K562 (cell line): Measurements from ENCODE around the gene GLE1. TPM values are rescaled to one million over a fixed set of nuclear protein-coding genes. Genes with fewer than 3 reads are reported as not detected.

ENCODE experiments used
- ATAC-seq: fragments of 200-7000 bp; cut with Tn5 transposase; 3 replicates; pipeline ENCODE4 v1.9.1; 2020; ENCODE audit warnings: moderate library complexity
- BruUV-seq: library from RNA; stranded (reverse); fragments of 400-500 nt; replicated peaks from 2 replicates; lab custom pipeline; 2021; lab: Mats Ljungman, UMichigan
- CTCF ChIA-PET: fragments of 300-600 bp; formaldehyde crosslinking; extraction: SDS; loops from one replicate; lab custom pipeline; 2021; ENCODE audit warnings: low intra/inter-chr PET ratio; lab: Yijun Ruan, JAX
- POLR2A ChIA-PET: fragments of 300-600, 350-650 bp; sonication (Branson Sonifier 250); formaldehyde crosslinking; extraction: SDS; loops from one replicate; lab custom pipeline; 2021; ENCODE audit warnings: antibody characterized with exemption, inconsistent platforms; lab: Yijun Ruan, JAX
- DNase-seq, 4 experiments: peaks; one replicate each; pipeline versions ENCODE4 v3.0.0 to v3.0.0-alpha.2; 2011 to 2018; ENCODE audit warnings: low spot score in 3 of 4, mixed read lengths in 3 of 4; ENCODE audit errors: extremely low read depth in 1 of 4
- FAIRE-seq: peaks from 2 replicates; lab custom pipeline; 2011; peaks lifted over from hg19 to GRCh38; lab: Jason Lieb, UNC
- H2AFZ ChIP-seq: 2 replicates; pipeline ENCODE4 v1.6.0; 2011; ENCODE audit warnings: low read depth, low read length, control low read depth, inconsistent platforms
- H3K27ac ChIP-seq: fragments of 200-600 bp; 3 replicates; pipeline ENCODE4 v1.8.0; 2011; ENCODE audit warnings: low read depth, mild to moderate bottlenecking, control low read depth, inconsistent platforms, low read length, moderate library complexity, mixed read lengths; ENCODE audit errors: extremely low read depth
- H3K27me3 ChIP-seq, 2 experiments: fragments of 300-600 bp in 1 of 2; 2 replicates in 1 of 2; 3 replicates in 1 of 2; pipeline versions ENCODE4 v1.6.0 to v1.8.0; 2011; ENCODE audit warnings: inconsistent platforms in 2 of 2, low read length in 2 of 2, mild to moderate bottlenecking in 1 of 2, mixed read lengths in 1 of 2, moderate library complexity in 1 of 2; ENCODE audit not compliant: control insufficient read depth in 2 of 2, insufficient read depth in 2 of 2
- H3K36me3 ChIP-seq: fragments of 300-600 bp; 3 replicates; pipeline ENCODE4 v1.8.0; 2011; ENCODE audit warnings: mild to moderate bottlenecking, low read length, inconsistent platforms; ENCODE audit not compliant: control insufficient read depth, insufficient read depth
- H3K4me1 ChIP-seq, 2 experiments: fragments of 200-600 bp in 1 of 2; replicated peaks in 1 of 2; 2 replicates in 1 of 2; 3 replicates in 1 of 2; pipeline versions ENCODE4 v1.5.1 to v1.8.0; 2011; ENCODE audit warnings: inconsistent platforms in 2 of 2, low read length in 2 of 2, mild to moderate bottlenecking in 1 of 2, mixed read lengths in 1 of 2, moderate library complexity in 1 of 2; ENCODE audit not compliant: control insufficient read depth in 2 of 2, insufficient read depth in 2 of 2
- H3K4me2 ChIP-seq: 2 replicates; pipeline ENCODE4 v1.6.1; 2011; ENCODE audit warnings: low read length, control low read depth, inconsistent platforms, mixed read lengths; ENCODE audit not compliant: insufficient read depth
- H3K4me3 ChIP-seq: fragments of 200-600 bp; sonication (generic), shearing (Covaris generic); 2 replicates; pipeline ENCODE4 v1.5.1; 2016; ENCODE audit warnings: control low read depth, inconsistent platforms
- H3K79me2 ChIP-seq: fragments of 200-600 bp; 3 replicates; pipeline ENCODE4 v1.8.0; 2011; ENCODE audit warnings: low read length, inconsistent platforms; ENCODE audit not compliant: control insufficient read depth, insufficient read depth
- H3K9ac ChIP-seq, 2 experiments: 2 replicates each; pipeline versions ENCODE4 v1.6.0 to v1.6.1; 2011; ENCODE audit warnings: low read depth in 2 of 2, low read length in 2 of 2, control low read depth in 1 of 2, inconsistent platforms in 1 of 2, mild to moderate bottlenecking in 1 of 2, mixed read lengths in 1 of 2; ENCODE audit not compliant: insufficient read depth in 1 of 2
- H3K9me1 ChIP-seq: one replicate; pipeline ENCODE4 v1.6.0; 2011; ENCODE audit warnings: inconsistent platforms, mild to moderate bottlenecking, low read length, moderate library complexity; ENCODE audit not compliant: control insufficient read depth, insufficient read depth
- H3K9me3 ChIP-seq: replicated peaks from 2 replicates; pipeline ENCODE4 v1.5.1; 2011; ENCODE audit warnings: low read depth, low read length, inconsistent platforms; ENCODE audit not compliant: control insufficient read depth, insufficient read depth
- H4K20me1 ChIP-seq: replicated peaks from 2 replicates; pipeline ENCODE4 v1.6.1; 2011; ENCODE audit warnings: low read length, inconsistent platforms, mixed read lengths; ENCODE audit not compliant: control insufficient read depth, insufficient read depth
- C11orf30 ChIP-seq: fragments of 450-650 bp; IDR thresholded peaks from 2 replicates; pipeline ENCODE4 v1.6.1; 2016; ENCODE audit warnings: low read depth, mild to moderate bottlenecking
- HMBOX1 ChIP-seq: sonication (generic); IDR thresholded peaks from 2 replicates; pipeline ENCODE4 v1.6.1; 2016
- TAF7 ChIP-seq: fragments of 450-650 bp; IDR thresholded peaks from 2 replicates; pipeline ENCODE4 v1.6.1; 2016; ENCODE audit warnings: missing genetic modification characterization, missing compliant biosample characterization
- TSHZ1 ChIP-seq: fragments of 250-450 bp; sonication (Bioruptor Pico); IDR thresholded peaks from 2 replicates; pipeline ENCODE4 v1.4.0; 2020; ENCODE audit warnings: mild to moderate bottlenecking, moderate library complexity
- ZNF316 ChIP-seq: fragments of 450-650 bp; IDR thresholded peaks from 2 replicates; pipeline ENCODE4 v1.6.1; 2016
- WGBS: fragments of 100-300 bp; shearing (Covaris generic); methylation state at CpG from one replicate; pipeline ENCODE4 v1.1.6; 2016; ENCODE audit warnings: low coverage, mixed read lengths; ENCODE audit not compliant: insufficient coverage; ENCODE audit errors: missing lambda C conversion rate; 5-methylcytosine and 5-hydroxymethylcytosine counted together
- in situ Hi-C: fragments of 300-500 bp; cut with MboI; formaldehyde crosslinking; loops from 4 replicates; pipeline ENCODE4 v1.15.0; 2018; ENCODE audit warnings: inconsistent platforms, mixed read lengths
- intact Hi-C: fragments of 100-400 bp; cut with micrococcal nuclease; formaldehyde crosslinking; loops from 2 replicates; pipeline ENCODE4 v1.14.2; 2022
- polyA plus RNA-seq, 8 experiments: library from polyadenylated mRNA; depleted of rRNA in 4 of 8; stranded (reverse) in 5 of 8; unstranded in 3 of 8; fragments of >200 nt; fragmentation: Nextera tagmentation in 2 of 8; fragmentation: Illumina TruSeq in 1 of 8; extraction: Ambion mirVana in 2 of 8; extraction: Trizol in 1 of 8; gene quantifications; 2 replicates each; pipeline versions ENCODE4 v1.2.1 to v1.2.3, GENCODE V29; 2011 to 2014; ENCODE audit warnings: inconsistent platforms in 1 of 8, missing spikeins in 1 of 8
- total RNA-seq, 7 experiments: library from RNA; depleted of rRNA in 6 of 7; stranded (reverse); fragments of >200 nt in 6 of 7; fragmentation: Illumina TruSeq in 2 of 7; extraction: Trizol in 2 of 7; gene quantifications; 2 replicates each; pipeline versions ENCODE4 v1.2.1 to v1.2.3, GENCODE V29; 2011 to 2021; ENCODE audit warnings: low replicate concordance in 1 of 7

GLE1 gene
- total and polyA plus RNA-seq, 9 of the 15 experiments (the other 6 are each of a cell fraction or from before 2014, with no cell fraction given) = 15.9 to 44.8 (median 37.6) TPM

GRCh38 chr9:128540634-128541360 is 36.3 kb downstream of the GLE1 start (continued):
- no peak for TF ChIP-seq HMBOX1

- DNase-seq (no peak), FAIRE-seq (no peak), ATAC-seq (no peak)
- no peaks in the 10 kb centered on the region for H4K20me1 ChIP-seq
- H3K4me1 ChIP-seq = peaks cover 5 to 12% of the 10 kb centered on the region in 2 experiments; a peak in 4 of 5 replicates
- no peak overlapping the region for H3K9ac ChIP-seq
- in situ Hi-C loops = no loop called here
- no TSS peak for BruUV-seq
- no peaks in the 10 kb centered on the region for H3K27me3 ChIP-seq
- CTCF ChIA-PET = no interaction called here
- no peaks in the 10 kb centered on the region; the same call in 1 of the 2 replicates for H3K9me3 ChIP-seq
- WGBS = 15% methylated on average over 3 of the region's 3 CpGs
- no peaks in the 10 kb centered on the region for H3K9me1 ChIP-seq
- no peak overlapping the region for H2AFZ ChIP-seq
- H3K4me3 ChIP-seq = no peak overlapping the region
- no peak overlapping the region for H3K4me2 ChIP-seq
- peaks cover 4% of the 10 kb centered on the region; the same call in 2 of the 3 replicates for H3K36me3 ChIP-seq
- no peak overlapping the region for H3K27ac ChIP-seq
- no peaks in the 10 kb centered on the region for H3K79me2 ChIP-seq
- TF ChIP-seq ZNF316 = peak; percentile 70
- no peak for TF ChIP-seq TAF7 (tag)
- TF ChIP-seq TSHZ1 = no peak
- TF ChIP-seq C11orf30 = peak; percentile 42; the same call in 1 of the 2 replicates
- intact Hi-C loops = no loop called here
- POLR2A ChIA-PET = interaction anchor here (0.6 kb wide), 1 partner anchor 657 kb away, joined by 3 read pairs; no protein-coding TSS in a partner anchor
Measured at GRCh38 chr9:128546504-128546903, 42.0 kb downstream of the GLE1 start.
